Measurements from ENCODE around the gene SDC4.

DNA sequence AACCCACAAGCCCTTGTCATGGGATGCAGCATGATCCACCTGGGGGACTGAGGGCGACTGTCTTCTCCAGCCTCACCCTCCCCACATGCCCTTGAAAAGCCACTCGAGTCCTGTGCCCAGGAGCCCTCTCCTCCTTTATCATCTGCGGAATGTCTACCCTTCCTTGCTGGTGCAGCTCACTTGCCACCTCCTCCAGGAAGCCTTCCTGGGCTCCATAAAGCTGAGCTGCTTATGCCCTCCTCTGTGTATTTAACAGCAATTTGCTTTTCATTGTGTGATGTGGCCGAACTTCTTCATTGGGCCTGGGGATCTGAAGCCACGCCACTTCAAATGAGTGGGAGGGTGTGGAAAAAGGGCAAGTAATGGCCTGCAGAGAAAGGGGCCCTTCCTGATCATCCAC lies 59.4 kb downstream of the SDC4 start:
- TF ChIP-seq, protein P1, sequence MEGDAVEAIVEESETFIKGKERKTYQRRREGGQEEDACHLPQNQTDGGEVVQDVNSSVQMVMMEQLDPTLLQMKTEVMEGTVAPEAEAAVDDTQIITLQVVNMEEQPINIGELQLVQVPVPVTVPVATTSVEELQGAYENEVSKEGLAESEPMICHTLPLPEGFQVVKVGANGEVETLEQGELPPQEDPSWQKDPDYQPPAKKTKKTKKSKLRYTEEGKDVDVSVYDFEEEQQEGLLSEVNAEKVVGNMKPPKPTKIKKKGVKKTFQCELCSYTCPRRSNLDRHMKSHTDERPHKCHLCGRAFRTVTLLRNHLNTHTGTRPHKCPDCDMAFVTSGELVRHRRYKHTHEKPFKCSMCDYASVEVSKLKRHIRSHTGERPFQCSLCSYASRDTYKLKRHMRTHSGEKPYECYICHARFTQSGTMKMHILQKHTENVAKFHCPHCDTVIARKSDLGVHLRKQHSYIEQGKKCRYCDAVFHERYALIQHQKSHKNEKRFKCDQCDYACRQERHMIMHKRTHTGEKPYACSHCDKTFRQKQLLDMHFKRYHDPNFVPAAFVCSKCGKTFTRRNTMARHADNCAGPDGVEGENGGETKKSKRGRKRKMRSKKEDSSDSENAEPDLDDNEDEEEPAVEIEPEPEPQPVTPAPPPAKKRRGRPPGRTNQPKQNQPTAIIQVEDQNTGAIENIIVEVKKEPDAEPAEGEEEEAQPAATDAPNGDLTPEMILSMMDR (conservative IDR thresholded peaks at IDR 0.05) = no peak
- TF ChIP-seq EZH2 (IDR thresholded peaks at IDR 0.05; ENCODE audit: low read depth) = no peak

Data from PC-9 (cell line).